Measurements from ENCODE around the gene PPP2R3B.

PPP2R3B gene

GRCh38 chrX:404656-405055 is 17.9 kb upstream of the PPP2R3B start:
- ATAC-seq (ENCODE audit: low read depth): no peak
- no peak overlapping the region for H3K4me3 ChIP-seq (ENCODE audit: severe bottlenecking)
- no peaks in the 10 kb centered on the region for H3K36me3 ChIP-seq (ENCODE audit: low read depth)
- no peak for TF ChIP-seq CTCF (IDR thresholded peaks at IDR 0.05; ENCODE audit: poor library complexity, severe bottlenecking)
- no peak for DNase-seq (ENCODE audit: low spot score)
- no peaks in the 10 kb centered on the region for H3K27me3 ChIP-seq (ENCODE audit: insufficient read depth, poor library complexity, severe bottlenecking)
- H3K4me1 ChIP-seq (ENCODE audit: insufficient read depth, poor library complexity, severe bottlenecking): no peaks in the 10 kb centered on the region
- H3K9me3 ChIP-seq (ENCODE audit: severe bottlenecking): peaks cover 2% of the 10 kb centered on the region
- no peak overlapping the region for H3K27ac ChIP-seq (ENCODE audit: poor library complexity, severe bottlenecking)

GRCh38 chrX:402857-403256 is 16.1 kb upstream of the PPP2R3B start:
- Histone ChIP-seq H3K36me3 (ENCODE audit: low read depth) (no peaks in the 10 kb centered on the region), H3K27ac (ENCODE audit: poor library complexity, severe bottlenecking) (no peak overlapping the region), H3K4me3 (ENCODE audit: severe bottlenecking) (no peak overlapping the region), H3K27me3 (ENCODE audit: insufficient read depth, poor library complexity, severe bottlenecking) (no peaks in the 10 kb centered on the region), H3K4me1 (ENCODE audit: insufficient read depth, poor library complexity, severe bottlenecking) (no peaks in the 10 kb centered on the region), H3K9me3 (ENCODE audit: severe bottlenecking) (no peaks in the 10 kb centered on the region)
- ATAC-seq (ENCODE audit: low read depth): no peak
- no peak for TF ChIP-seq CTCF (IDR thresholded peaks at IDR 0.05; ENCODE audit: poor library complexity, severe bottlenecking)
- no peak for DNase-seq (ENCODE audit: low spot score)

- H3K27ac ChIP-seq (ENCODE audit: poor library complexity, severe bottlenecking): no peak overlapping the region
- no peaks in the 10 kb centered on the region for H3K27me3 ChIP-seq (ENCODE audit: insufficient read depth, poor library complexity, severe bottlenecking)
- no peak for DNase-seq (ENCODE audit: low spot score)
- no peaks in the 10 kb centered on the region for H3K9me3 ChIP-seq (ENCODE audit: severe bottlenecking)
- no peak for ATAC-seq (ENCODE audit: low read depth)
- no peaks in the 10 kb centered on the region for H3K36me3 ChIP-seq (ENCODE audit: low read depth)
- TF ChIP-seq CTCF (IDR thresholded peaks at IDR 0.05; ENCODE audit: poor library complexity, severe bottlenecking): no peak
- H3K4me1 ChIP-seq (ENCODE audit: insufficient read depth, poor library complexity, severe bottlenecking): no peaks in the 10 kb centered on the region
- H3K4me3 ChIP-seq (ENCODE audit: severe bottlenecking): no peak overlapping the region
These were observed 13.6 kb upstream of the PPP2R3B start for GRCh38 chrX:400258-400657.

- H3K9me3 ChIP-seq (ENCODE audit: severe bottlenecking): no peaks in the 10 kb centered on the region
- DNase-seq (ENCODE audit: low spot score): no peak
- no peaks in the 10 kb centered on the region for H3K27me3 ChIP-seq (ENCODE audit: insufficient read depth, poor library complexity, severe bottlenecking)
- ATAC-seq (ENCODE audit: low read depth): no peak
- H3K4me3 ChIP-seq (ENCODE audit: severe bottlenecking): no peak overlapping the region
- TF ChIP-seq CTCF (IDR thresholded peaks at IDR 0.05; ENCODE audit: poor library complexity, severe bottlenecking): no peak
- no peak overlapping the region for H3K27ac ChIP-seq (ENCODE audit: poor library complexity, severe bottlenecking)
- no peaks in the 10 kb centered on the region for H3K36me3 ChIP-seq (ENCODE audit: low read depth)
- H3K4me1 ChIP-seq (ENCODE audit: insufficient read depth, poor library complexity, severe bottlenecking): no peaks in the 10 kb centered on the region
These were observed 10.9 kb upstream of the PPP2R3B start for GRCh38 chrX:397575-397974.

GRCh38 chrX:394830-395229 is 8.1 kb upstream of the PPP2R3B start:
- TF ChIP-seq CTCF (IDR thresholded peaks at IDR 0.05; ENCODE audit: poor library complexity, severe bottlenecking): no peak
- Histone ChIP-seq H3K27ac (ENCODE audit: poor library complexity, severe bottlenecking) (no peak overlapping the region), H3K4me3 (ENCODE audit: severe bottlenecking) (no peak overlapping the region), H3K36me3 (ENCODE audit: low read depth) (no peaks in the 10 kb centered on the region), H3K4me1 (ENCODE audit: insufficient read depth, poor library complexity, severe bottlenecking) (no peaks in the 10 kb centered on the region), H3K9me3 (ENCODE audit: severe bottlenecking) (no peaks in the 10 kb centered on the region), H3K27me3 (ENCODE audit: insufficient read depth, poor library complexity, severe bottlenecking) (no peaks in the 10 kb centered on the region)
- DNase-seq (ENCODE audit: low spot score): no peak
- ATAC-seq (ENCODE audit: low read depth): no peak
